K562 (cell line): ENCODE data around the gene GATAD2B. TPM values are rescaled to one million over a fixed set of nuclear protein-coding genes. Genes with fewer than 3 reads are reported as not detected.
A peak's percentile ranks its signal among the peaks of the same experiment; 100 is the strongest.

Experiments used
- ARID4B ChIP-seq: sonication (generic); formaldehyde crosslinking; IDR thresholded peaks from 2 replicates; pipeline ENCODE4 v1.8.0; 2022; ENCODE audit warnings: mild to moderate bottlenecking, missing genetic modification reagents
- ATF7 ChIP-seq: fragments of 450-650 bp; IDR thresholded peaks from 2 replicates; pipeline ENCODE4 v1.7.1; 2014; ENCODE audit warnings: mild to moderate bottlenecking, moderate library complexity
- CBX1 ChIP-seq: sonication (generic); IDR thresholded peaks from 2 replicates; pipeline ENCODE4 v1.6.1; 2016; ENCODE audit warnings: antibody characterized with exemption, low read depth, mild to moderate bottlenecking
- CSDE1 ChIP-seq, 2 experiments: fragments of 450-650 bp; IDR thresholded peaks; 2 replicates each; pipeline ENCODE4 v1.6.1; 2016; ENCODE audit warnings: mild to moderate bottlenecking in 1 of 2
- FOSL1 ChIP-seq: fragments of 200-800 bp; sonication (Bioruptor generic); conservative IDR thresholded peaks from 2 replicates; pipeline ENCODE4 v1.6.1; 2016; ENCODE audit warnings: missing genetic modification characterization, missing compliant biosample characterization
- HES1 ChIP-seq: fragments of 450-650 bp; IDR thresholded peaks from 2 replicates; pipeline ENCODE4 v1.6.1; 2016; ENCODE audit warnings: low read depth, mild to moderate bottlenecking, moderate library complexity
- JUNB ChIP-seq: fragments of 450-650 bp; formaldehyde crosslinking; conservative IDR thresholded peaks from 2 replicates; pipeline ENCODE4 v1.4.0; 2020; ENCODE audit warnings: mild to moderate bottlenecking
- KAT8 ChIP-seq: fragments of 450-650 bp; IDR thresholded peaks from 2 replicates; pipeline ENCODE4 v1.6.1; 2016; ENCODE audit warnings: low read depth, mild to moderate bottlenecking
- MBD2 ChIP-seq: sonication (generic); IDR thresholded peaks from 2 replicates; pipeline ENCODE4 v1.6.1; 2016; ENCODE audit warnings: low read depth, borderline replicate concordance
- MECOM ChIP-seq: fragments of 250-450 bp; sonication (Bioruptor Pico); IDR thresholded peaks from 2 replicates; pipeline ENCODE4 v1.8.0; 2022; ENCODE audit warnings: inconsistent platforms
- NFIC ChIP-seq: fragments of 450-650 bp; IDR thresholded peaks from 2 replicates; pipeline ENCODE4 v1.6.1; 2017; ENCODE audit warnings: mild to moderate bottlenecking, inconsistent platforms
- NFYB ChIP-seq: IDR thresholded peaks from 2 replicates; pipeline ENCODE4 v1.6.1; 2011; ENCODE audit warnings: mild to moderate bottlenecking, moderate library complexity; ENCODE audit not compliant: insufficient read length; ENCODE audit errors: extremely low read depth
- NR4A1 ChIP-seq, 2 experiments: fragments of 250-450 bp in 1 of 2; fragments of 450-650 bp in 1 of 2; sonication (Bioruptor Pico) in 1 of 2; IDR thresholded peaks; 2 replicates each; pipeline versions ENCODE4 v1.4.0 to v1.6.1; 2016 to 2020; ENCODE audit warnings: mild to moderate bottlenecking in 2 of 2, missing compliant biosample characterization in 1 of 2, missing genetic modification characterization in 1 of 2, moderate library complexity in 1 of 2
- RBBP5 ChIP-seq: fragments of 200-600 bp; sonication (generic); IDR thresholded peaks from 2 replicates; pipeline ENCODE4 v1.6.1; 2012; ENCODE audit warnings: borderline replicate concordance, mild to moderate bottlenecking, low read length, control low read depth, inconsistent platforms; ENCODE audit not compliant: insufficient read depth, poor library complexity, severe bottlenecking
- TFAP4 ChIP-seq: sonication (generic); formaldehyde crosslinking; IDR thresholded peaks from 2 replicates; pipeline ENCODE4 v1.8.0; 2022; ENCODE audit warnings: missing genetic modification reagents, mild to moderate bottlenecking, moderate library complexity, borderline replicate concordance
- XRCC5 ChIP-seq: fragments of 200-400 bp; formaldehyde crosslinking; IDR thresholded peaks from 2 replicates; pipeline ENCODE4 v1.6.1; 2017; ENCODE audit warnings: low read depth, mild to moderate bottlenecking, low read length
- ZEB2 ChIP-seq: fragments of 450-650 bp; IDR thresholded peaks from 2 replicates; pipeline ENCODE4 v1.6.1; 2016
- ZNF140 ChIP-seq: fragments of 250-450 bp; sonication (Bioruptor Pico); IDR thresholded peaks from 2 replicates; pipeline ENCODE4 v1.8.0; 2021; ENCODE audit warnings: moderate library complexity, mild to moderate bottlenecking, inconsistent platforms
- ZNF354B ChIP-seq: fragments of 250-450 bp; sonication (Bioruptor Pico); IDR thresholded peaks from 2 replicates; pipeline ENCODE4 v1.4.0; 2020
- ZNF395 ChIP-seq: fragments of 200-800 bp; sonication (Bioruptor generic); IDR thresholded peaks from 2 replicates; pipeline ENCODE4 v1.6.1; 2017; ENCODE audit warnings: missing genetic modification characterization, missing compliant biosample characterization
- polyA plus RNA-seq, 8 experiments: library from polyadenylated mRNA; depleted of rRNA in 4 of 8; stranded (reverse) in 5 of 8; unstranded in 3 of 8; fragments of >200 nt; fragmentation: Nextera tagmentation in 2 of 8; fragmentation: Illumina TruSeq in 1 of 8; extraction: Ambion mirVana in 2 of 8; extraction: Trizol in 1 of 8; gene quantifications; 2 replicates each; pipeline versions ENCODE4 v1.2.1 to v1.2.3, GENCODE V29; 2011 to 2014; ENCODE audit warnings: inconsistent platforms in 1 of 8, missing spikeins in 1 of 8
- total RNA-seq, 7 experiments: library from RNA; depleted of rRNA in 6 of 7; stranded (reverse); fragments of >200 nt in 6 of 7; fragmentation: Illumina TruSeq in 2 of 7; extraction: Trizol in 2 of 7; gene quantifications; 2 replicates each; pipeline versions ENCODE4 v1.2.1 to v1.2.3, GENCODE V29; 2011 to 2021; ENCODE audit warnings: low replicate concordance in 1 of 7

The GATAD2B gene
- total and polyA plus RNA-seq, 9 of the 15 experiments (the other 6 are each of a cell fraction or from before 2014, with no cell fraction given) = 1.5 to 40.2 (median 4.9) TPM

- peak; percentile 95 for TF ChIP-seq TFAP4 (CRISPR knock-in tag)
- TF ChIP-seq MBD2 = peak; percentile 96
- no peak for TF ChIP-seq MECOM (CRISPR knock-in tag)
- peak; percentile 15; the same call in 1 of the 2 replicates for TF ChIP-seq ARID4B (CRISPR knock-in tag)
- TF ChIP-seq ATF7 = peak; percentile 76
- TF ChIP-seq RBBP5 = peak; percentile 67
- 0 out of 2 replicates have a peak, but pooled peaks have one; percentile 79 for TF ChIP-seq CBX1
- peak; percentile 99 for TF ChIP-seq NFYB
- TF ChIP-seq NFIC = peak; percentile 27
- TF ChIP-seq KAT8 = no peak
- peak; percentile 40; the same call in 1 of the 2 replicates for TF ChIP-seq FOSL1
- TF ChIP-seq ZNF354B (CRISPR knock-in tag) = no peak
- peak; percentile 59; the same call in 1 of the 2 replicates for TF ChIP-seq ZNF395 (CRISPR knock-in tag)
- TF ChIP-seq JUNB (CRISPR knock-in tag) = no peak
- TF ChIP-seq ZEB2 = peak; percentile 10; the same call in 1 of the 2 replicates
- no peak for TF ChIP-seq NR4A1 (CRISPR knock-in tag; IDR thresholded peaks at IDR 0.05)
- peak; percentile 44; the same call in 1 of the 2 replicates for TF ChIP-seq NR4A1 (tag; IDR thresholded peaks at IDR 0.05)
- no peak for TF ChIP-seq CSDE1 (IDR thresholded peaks at IDR 0.05)
- TF ChIP-seq HES1 = peak; percentile 36; the same call in 1 of the 2 replicates
- 0 out of 2 replicates have a peak, but pooled peaks have one; percentile 21 for TF ChIP-seq XRCC5
- no peak for TF ChIP-seq ZNF140 (CRISPR knock-in tag)
Measured at GRCh38 chr1:153967107-153967999, 44.6 kb upstream of the GATAD2B start, which contains the start of gene CREB3L4 (continued).
